OCI-LY3 (cell line): Measurements from ENCODE around the gene GSN.

Source experiments
- H2AFZ ChIP-seq: fragments of 200-600, 300-600 bp; shearing (Covaris generic); 2 replicates; pipeline ENCODE4 v1.6.0; 2014; ENCODE audit warnings: antibody characterized with exemption, low read depth, low read length
- H3K27ac ChIP-seq: fragments of 200-600, 300-600 bp; sonication (generic); 2 replicates; pipeline ENCODE4 v1.5.1; 2014; ENCODE audit warnings: mild to moderate bottlenecking, low read length, moderate library complexity, mixed read lengths
- H3K27me3 ChIP-seq: fragments of 200-600, 300-600 bp; sonication (generic); 2 replicates; pipeline ENCODE4 v1.6.1; 2014; ENCODE audit warnings: low read depth, low read length, mixed read lengths
- H3K36me3 ChIP-seq: fragments of 200-600, 300-600 bp; sonication (generic); replicated peaks from 2 replicates; pipeline ENCODE3; 2014; ENCODE audit warnings: low read depth, low read length, mixed read lengths
- H3K4me1 ChIP-seq: fragments of 300-600, 200-600 bp; sonication (generic); 2 replicates; pipeline ENCODE4 v1.6.1; 2014; ENCODE audit warnings: low read length, mixed read lengths
- H3K4me2 ChIP-seq: fragments of 200-600, 300-600 bp; sonication (generic); 2 replicates; pipeline ENCODE4 v1.6.1; 2014; ENCODE audit warnings: low read length, mixed read lengths
- H3K4me3 ChIP-seq: fragments of 300-600, 200-600 bp; sonication (generic); 2 replicates; pipeline ENCODE4 v1.5.1; 2014; ENCODE audit warnings: antibody characterized with exemption, mild to moderate bottlenecking, low read length, moderate library complexity
- H3K79me2 ChIP-seq: fragments of 300-600, 200-600 bp; shearing (Covaris generic); 2 replicates; pipeline ENCODE4 v1.6.1; 2014; ENCODE audit warnings: mild to moderate bottlenecking, low read length, mixed read lengths
- H3K9ac ChIP-seq: fragments of 300-600, 200-600 bp; shearing (Covaris generic); 2 replicates; pipeline ENCODE4 v1.6.0; 2014; ENCODE audit warnings: mild to moderate bottlenecking, low read length, moderate library complexity
- H3K9me3 ChIP-seq: fragments of 200-600, 300-600 bp; shearing (Covaris generic); 2 replicates; pipeline ENCODE4 v1.6.1; 2014; ENCODE audit warnings: low read length, mixed read lengths; ENCODE audit not compliant: insufficient read depth
- H4K20me1 ChIP-seq: fragments of 200-600, 300-600 bp; sonication (generic); 2 replicates; pipeline ENCODE4 v1.6.1; 2016; ENCODE audit warnings: low read length, mixed read lengths; ENCODE audit not compliant: insufficient read depth
- CTCF ChIP-seq: fragments of 200-600, 300-600 bp; sonication (generic); IDR thresholded peaks from 2 replicates; pipeline ENCODE4 v1.5.1; 2014; ENCODE audit warnings: antibody characterized with exemption, low read length, low read depth
- EZH2phosphoT487 ChIP-seq: fragments of 200-600 bp; shearing (Covaris generic); IDR thresholded peaks from 2 replicates; pipeline ENCODE4 v1.6.1; 2018; ENCODE audit warnings: antibody characterized with exemption, mixed run types, low read depth

The GSN gene

GRCh38 chr9:121298689-121299466 is 30.9 kb downstream of the GSN start:
- no peaks in the 10 kb centered on the region for H3K79me2 ChIP-seq
- no peak overlapping the region for H2AFZ ChIP-seq
- peaks cover 6% of the 10 kb centered on the region for H3K4me1 ChIP-seq
- H3K27me3 ChIP-seq, result peaks cover 17% of the 10 kb centered on the region
- no peaks in the 10 kb centered on the region for H3K9me3 ChIP-seq
- peak overlapping the region; percentile 79 for H3K4me3 ChIP-seq
- peak overlapping the region; percentile 89 for H3K4me2 ChIP-seq
- no peak overlapping the region for H3K9ac ChIP-seq
- H4K20me1 ChIP-seq, result no peaks in the 10 kb centered on the region
- TF ChIP-seq EZH2phosphoT487, result no peak
- no peak for TF ChIP-seq CTCF
- H3K27ac ChIP-seq, result no peak overlapping the region
- no peaks in the 10 kb centered on the region for H3K36me3 ChIP-seq

GRCh38 chr9:121299467-121300282 is 31.7 kb downstream of the GSN start:
- no peaks in the 10 kb centered on the region for H3K36me3 ChIP-seq
- TF ChIP-seq CTCF (no peak), EZH2phosphoT487 (no peak)
- H3K79me2 ChIP-seq, result no peaks in the 10 kb centered on the region
- peak overlapping the region; percentile 57; the same call in 1 of the 2 replicates for H2AFZ ChIP-seq
- H3K9me3 ChIP-seq, result no peaks in the 10 kb centered on the region
- H3K27ac ChIP-seq, result no peak overlapping the region
- peak overlapping the region; percentile 79 for H3K4me3 ChIP-seq
- peaks cover 17% of the 10 kb centered on the region for H3K27me3 ChIP-seq
- H3K4me1 ChIP-seq, result peaks cover 6% of the 10 kb centered on the region
- H4K20me1 ChIP-seq, result no peaks in the 10 kb centered on the region
- peak overlapping the region; percentile 48 for H3K9ac ChIP-seq
- H3K4me2 ChIP-seq, result peak overlapping the region; percentile 89

- Histone ChIP-seq H3K79me2 (no peaks in the 10 kb centered on the region), H3K9me3 (no peaks in the 10 kb centered on the region), H3K4me2 (peak overlapping the region; percentile 89), H3K27ac (no peak overlapping the region), H3K9ac (peak overlapping the region; percentile 48), H3K4me3 (peak overlapping the region; percentile 79), H4K20me1 (no peaks in the 10 kb centered on the region), H2AFZ (peak overlapping the region; percentile 57; the same call in 1 of the 2 replicates), H3K4me1 (peaks cover 6% of the 10 kb centered on the region), H3K36me3 (no peaks in the 10 kb centered on the region), H3K27me3 (peaks cover 17% of the 10 kb centered on the region)
- TF ChIP-seq EZH2phosphoT487 (no peak), CTCF (no peak)
Observed at GRCh38 chr9:121300283-121301119, 32.5 kb downstream of the GSN start.
